ENCODE results near the gene DAB1. TPM values are rescaled to one million over a fixed set of nuclear protein-coding genes. Genes with fewer than 3 reads are reported as not detected.

Gene DAB1
- total and polyA plus RNA-seq, 2 of the 8 experiments (the other 6 are each of a cell fraction or from before 2014, with no cell fraction given), result 4.4 to 11.8 TPM

DNA sequence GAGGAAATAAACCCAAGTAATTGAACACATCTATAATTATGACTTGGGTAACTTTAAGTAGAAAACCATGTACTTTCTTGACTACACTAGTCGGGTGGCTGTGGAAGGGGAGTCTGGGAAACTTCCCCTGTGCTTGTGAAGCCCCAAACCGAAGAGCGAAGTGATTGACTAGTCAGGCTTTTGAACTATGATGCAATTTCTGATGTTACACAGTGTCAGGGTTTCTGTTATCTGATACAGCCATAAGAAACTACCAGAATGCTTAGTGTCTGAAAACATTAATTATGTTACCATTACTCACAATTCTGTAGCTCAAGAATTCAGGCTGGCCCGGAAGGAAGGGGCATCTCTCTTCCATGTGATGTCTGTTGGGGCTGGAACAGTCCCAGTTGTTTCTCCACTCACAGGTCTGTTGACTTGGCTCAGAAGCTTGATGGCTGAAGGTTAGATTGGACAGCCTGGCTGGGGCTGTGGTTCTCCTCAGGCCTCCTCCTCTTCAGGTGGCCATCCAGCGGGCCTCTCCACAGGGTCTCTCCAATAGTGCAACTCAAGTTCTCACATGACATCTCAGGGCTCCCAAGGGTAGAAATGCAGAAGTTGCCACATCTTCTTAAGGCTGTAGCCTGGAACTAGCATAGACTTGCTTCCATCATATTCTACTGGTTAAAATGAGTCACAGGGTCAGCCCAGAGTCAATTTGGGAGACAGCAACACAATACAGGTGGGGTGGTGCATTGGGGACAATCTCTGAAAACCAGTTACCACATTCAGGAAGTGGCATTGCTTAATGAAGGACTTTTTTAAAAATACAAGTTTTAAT is 449.7 kb downstream of the DAB1 start:
- Histone ChIP-seq H4K20me1 (replicated peaks in 1 of 2; ENCODE audit: control insufficient read depth in 1 of 2, insufficient read depth in 2 of 2, low read length in 2 of 2) (no peaks in the 10 kb centered on the region), H3K4ac (replicated peaks; ENCODE audit: insufficient read length, low read depth, low read length) (no peak overlapping the region), H3K79me1 (ENCODE audit: low read depth, low read length) (no peaks in the 10 kb centered on the region), H4K5ac (ENCODE audit: insufficient read length, low read depth, low read length) (no peak overlapping the region), H3K23ac (ENCODE audit: insufficient read length) (no peak overlapping the region), H3K4me2 (ENCODE audit: insufficient read depth in 1 of 2, low read depth in 2 of 2, low read length in 2 of 2) (no peak overlapping the region), H2BK120ac (replicated peaks; ENCODE audit: low read depth, low read length) (no peak overlapping the region), H3K27ac (ENCODE audit: low read depth, low read length) (no peak overlapping the region), H3K9ac (replicated peaks in 1 of 4; ENCODE audit: extremely low read depth in 1 of 4, low read depth in 3 of 4, low read length in 3 of 4) (no peak overlapping the region), H4K91ac (replicated peaks; ENCODE audit: insufficient read length, low read length) (no peak overlapping the region), H2AK5ac (ENCODE audit: low read depth, low read length) (no peak overlapping the region), H3K36me3 (ENCODE audit: control insufficient read depth in 2 of 4, insufficient read depth in 4 of 4, low read length in 3 of 4) (no peaks in the 10 kb centered on the region), H3K79me2 (ENCODE audit: control insufficient read depth in 1 of 2, insufficient read depth in 2 of 2, low read length in 2 of 2) (no peaks in the 10 kb centered on the region), H3K27me3 (replicated peaks in 1 of 4; ENCODE audit: control insufficient read depth in 3 of 4, extremely low read depth in 1 of 4, insufficient read depth in 3 of 4, low read length in 3 of 4) (no peaks in the 10 kb centered on the region), H2BK12ac (ENCODE audit: low read depth, low read length) (no peak overlapping the region), H2BK5ac (ENCODE audit: low read depth, low read length) (no peak overlapping the region), H3K56ac (replicated peaks; ENCODE audit: insufficient read length, low read depth, low read length) (no peak overlapping the region), H3K4me3 (ENCODE audit: extremely low read depth in 1 of 4, insufficient read depth in 2 of 4, low read depth in 3 of 4, low read length in 4 of 4) (no peak overlapping the region), H3K18ac (ENCODE audit: extremely low read depth, low read length) (no peak overlapping the region), H3K23me2 (ENCODE audit: low read depth, low read length) (no peaks in the 10 kb centered on the region), H3K4me1 (replicated peaks in 1 of 4; ENCODE audit: control insufficient read depth in 3 of 4, insufficient read depth in 4 of 4, low read length in 3 of 4) (no peaks in the 10 kb centered on the region), H3K9me3 (ENCODE audit: insufficient read depth in 2 of 2, low read depth in 1 of 2, low read length in 1 of 2) (no peaks in the 10 kb centered on the region), H2BK20ac (ENCODE audit: low read length) (no peak overlapping the region), H4K8ac (ENCODE audit: extremely low read depth, insufficient read depth, low read length) (no peak overlapping the region), H3K14ac (ENCODE audit: insufficient read length) (no peak overlapping the region), H2AFZ (ENCODE audit: low read length) (no peak overlapping the region), H2BK15ac (ENCODE audit: low read length) (no peak overlapping the region)
- ChIA-PET POLR2A (ENCODE audit: partially characterized antibody) (no interaction called here), CTCF (ENCODE audit: partially characterized antibody) (interaction anchor here (13.5 kb wide), 1 partner anchor 141 kb away, joined by 193 read pairs; no protein-coding TSS in a partner anchor)
- FAIRE-seq (no peak), DNase-seq (ENCODE audit: low read depth in 1 of 2, low spot score in 2 of 2) (no peak)
- no peak for TF ChIP-seq HDAC2 (IDR thresholded peaks at IDR 0.05; ENCODE audit: borderline replicate concordance in 1 of 2, low read depth in 2 of 2, low read length in 2 of 2)
- TF ChIP-seq KDM5A (IDR thresholded peaks at IDR 0.05; ENCODE audit: low read length), result no peak
- no peak for TF ChIP-seq EGR1 (IDR thresholded peaks at IDR 0.05; ENCODE audit: borderline replicate concordance, low read depth, low read length)
- no peak for TF ChIP-seq YY1 (IDR thresholded peaks at IDR 0.05; ENCODE audit: low read depth, low read length)
- TF ChIP-seq RAD21 (IDR thresholded peaks at IDR 0.05 in 1 of 2, conservative IDR thresholded peaks at IDR 0.05 in 1 of 2; ENCODE audit: low read depth in 2 of 2, low read length in 2 of 2), result no peak
- TF ChIP-seq CBX5 (IDR thresholded peaks at IDR 0.05; ENCODE audit: low read depth, low read length), result no peak
- TF ChIP-seq CHD1 (IDR thresholded peaks at IDR 0.05; ENCODE audit: low read depth, low read length), result no peak
- TF ChIP-seq, protein P1, sequence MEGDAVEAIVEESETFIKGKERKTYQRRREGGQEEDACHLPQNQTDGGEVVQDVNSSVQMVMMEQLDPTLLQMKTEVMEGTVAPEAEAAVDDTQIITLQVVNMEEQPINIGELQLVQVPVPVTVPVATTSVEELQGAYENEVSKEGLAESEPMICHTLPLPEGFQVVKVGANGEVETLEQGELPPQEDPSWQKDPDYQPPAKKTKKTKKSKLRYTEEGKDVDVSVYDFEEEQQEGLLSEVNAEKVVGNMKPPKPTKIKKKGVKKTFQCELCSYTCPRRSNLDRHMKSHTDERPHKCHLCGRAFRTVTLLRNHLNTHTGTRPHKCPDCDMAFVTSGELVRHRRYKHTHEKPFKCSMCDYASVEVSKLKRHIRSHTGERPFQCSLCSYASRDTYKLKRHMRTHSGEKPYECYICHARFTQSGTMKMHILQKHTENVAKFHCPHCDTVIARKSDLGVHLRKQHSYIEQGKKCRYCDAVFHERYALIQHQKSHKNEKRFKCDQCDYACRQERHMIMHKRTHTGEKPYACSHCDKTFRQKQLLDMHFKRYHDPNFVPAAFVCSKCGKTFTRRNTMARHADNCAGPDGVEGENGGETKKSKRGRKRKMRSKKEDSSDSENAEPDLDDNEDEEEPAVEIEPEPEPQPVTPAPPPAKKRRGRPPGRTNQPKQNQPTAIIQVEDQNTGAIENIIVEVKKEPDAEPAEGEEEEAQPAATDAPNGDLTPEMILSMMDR (IDR thresholded peaks at IDR 0.05; ENCODE audit: control extremely low read depth in 1 of 3, insufficient read depth in 1 of 3, low read depth in 1 of 3, low read length in 3 of 3), result no peak
- WGBS, 2 experiments (ENCODE audit: extremely low coverage in 1 of 2, insufficient coverage in 1 of 2, insufficient read length in 1 of 2, insufficient replicate concordance in 2 of 2, low coverage in 1 of 2, low lambda C conversion rate in 2 of 2, missing lambda C conversion rate in 1 of 2), result 87% methylated on average over 5 of the region's 5 CpGs; no CpG with 5 or more reads in 1 of the 2 experiments

All from H1 (cell line).